Endothelial cell (in vitro differentiated cells): Measurements from ENCODE around the gene HINT2. TPM values are rescaled to one million over a fixed set of nuclear protein-coding genes. Genes with fewer than 3 reads are reported as not detected.
A peak's percentile ranks its signal among the peaks of the same experiment; 100 is the strongest.

Source experiments
- DNase-seq: peaks from one replicate; pipeline ENCODE4 v3.0.0; 2021; ENCODE audit warnings: low spot score
- H3K27ac Mint-ChIP-seq: one replicate; pipeline ENCODE4 v1.8.0; 2021; ENCODE audit warnings: mixed read lengths, inconsistent platforms; ENCODE audit not compliant: unreplicated experiment
- H3K27me3 Mint-ChIP-seq: one replicate; pipeline ENCODE4 v1.8.0; 2021; ENCODE audit warnings: mild to moderate bottlenecking, moderate library complexity, mixed read lengths, inconsistent platforms; ENCODE audit not compliant: unreplicated experiment
- H3K36me3 Mint-ChIP-seq: one replicate; pipeline ENCODE4 v1.8.0; 2021; ENCODE audit warnings: mild to moderate bottlenecking, low read depth, mixed read lengths, inconsistent platforms; ENCODE audit not compliant: unreplicated experiment
- H3K4me1 Mint-ChIP-seq: one replicate; pipeline ENCODE4 v1.8.0; 2021; ENCODE audit warnings: mild to moderate bottlenecking, mixed read lengths, inconsistent platforms; ENCODE audit not compliant: unreplicated experiment
- H3K4me3 Mint-ChIP-seq: one replicate; pipeline ENCODE4 v1.8.0; 2021; ENCODE audit warnings: mild to moderate bottlenecking, mixed read lengths, inconsistent platforms; ENCODE audit not compliant: unreplicated experiment
- H3K9me3 Mint-ChIP-seq: one replicate; pipeline ENCODE4 v1.8.0; 2021; ENCODE audit warnings: mixed read lengths, inconsistent platforms; ENCODE audit not compliant: unreplicated experiment
- total RNA-seq: library from RNA; stranded (reverse); fragmentation: NEBNext Ultra II Directional; extraction: Animal tissue kit (Norgen Biotek cat#: 25700); gene quantifications from one replicate; pipeline ENCODE4 v1.2.1, GENCODE V29; 2021; ENCODE audit not compliant: unreplicated experiment
- TF ChIP-seq, protein P1 (sequence below): fragments of 200-600 bp; sonication (generic); IDR thresholded peaks from one replicate; pipeline ENCODE4 v1.5.0; 2021; ENCODE audit warnings: antibody characterized with exemption; ENCODE audit not compliant: unreplicated experiment

The HINT2 gene
- total RNA-seq, 1 donor from 2014 or later = 43.3 TPM

DNA sequence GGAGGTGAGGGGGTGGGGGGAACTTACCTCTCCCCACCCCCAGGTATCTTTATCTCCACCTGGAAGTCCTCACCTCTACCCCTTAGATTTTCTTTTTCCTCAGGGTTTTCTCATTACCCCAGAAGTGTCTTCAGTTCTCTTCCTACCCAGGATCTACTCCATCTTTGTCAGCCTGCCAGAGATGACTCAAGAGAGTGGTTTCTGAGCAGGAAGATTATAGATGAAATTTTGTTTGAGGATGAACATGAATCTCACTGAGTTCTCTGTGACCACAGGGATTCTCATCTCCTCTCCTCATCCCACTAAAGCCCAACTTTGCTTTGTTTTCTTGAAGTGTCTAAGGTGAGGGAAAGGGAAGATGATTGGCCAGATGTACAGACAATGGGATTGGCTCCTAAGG is 5.2 kb upstream of the HINT2 start:
- Mint-ChIP-seq H3K4me1 (peaks cover 21% of the 10 kb centered on the region), H3K27me3 (peaks cover 7% of the 10 kb centered on the region), H3K9me3 (no peaks in the 10 kb centered on the region), H3K4me3 (no peak overlapping the region), H3K27ac (no peak overlapping the region), H3K36me3 (no peaks in the 10 kb centered on the region)
- TF ChIP-seq, protein P1, sequence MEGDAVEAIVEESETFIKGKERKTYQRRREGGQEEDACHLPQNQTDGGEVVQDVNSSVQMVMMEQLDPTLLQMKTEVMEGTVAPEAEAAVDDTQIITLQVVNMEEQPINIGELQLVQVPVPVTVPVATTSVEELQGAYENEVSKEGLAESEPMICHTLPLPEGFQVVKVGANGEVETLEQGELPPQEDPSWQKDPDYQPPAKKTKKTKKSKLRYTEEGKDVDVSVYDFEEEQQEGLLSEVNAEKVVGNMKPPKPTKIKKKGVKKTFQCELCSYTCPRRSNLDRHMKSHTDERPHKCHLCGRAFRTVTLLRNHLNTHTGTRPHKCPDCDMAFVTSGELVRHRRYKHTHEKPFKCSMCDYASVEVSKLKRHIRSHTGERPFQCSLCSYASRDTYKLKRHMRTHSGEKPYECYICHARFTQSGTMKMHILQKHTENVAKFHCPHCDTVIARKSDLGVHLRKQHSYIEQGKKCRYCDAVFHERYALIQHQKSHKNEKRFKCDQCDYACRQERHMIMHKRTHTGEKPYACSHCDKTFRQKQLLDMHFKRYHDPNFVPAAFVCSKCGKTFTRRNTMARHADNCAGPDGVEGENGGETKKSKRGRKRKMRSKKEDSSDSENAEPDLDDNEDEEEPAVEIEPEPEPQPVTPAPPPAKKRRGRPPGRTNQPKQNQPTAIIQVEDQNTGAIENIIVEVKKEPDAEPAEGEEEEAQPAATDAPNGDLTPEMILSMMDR = no peak
- no peak for DNase-seq

DNA sequence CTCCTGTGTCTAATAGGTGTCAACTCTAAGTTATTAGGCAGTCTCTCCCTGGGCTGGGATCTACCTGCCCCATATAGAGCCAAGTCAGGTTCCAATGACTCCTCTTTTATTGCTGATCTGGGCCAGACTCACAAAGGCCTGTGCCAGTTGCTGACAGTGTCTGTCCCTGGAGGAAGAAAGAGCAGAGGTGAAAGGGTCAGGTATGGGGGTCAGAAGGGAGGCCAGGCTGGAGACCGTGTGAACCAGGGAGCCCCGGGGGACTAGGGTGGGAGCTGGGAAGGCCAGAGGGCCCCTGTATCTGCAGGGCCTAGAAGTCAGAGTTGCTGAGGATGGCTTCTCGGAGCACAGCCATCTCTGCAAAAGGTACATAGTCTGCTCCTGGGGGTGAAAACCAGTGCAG is 3.5 kb upstream of the HINT2 start:
- DNase-seq = no peak
- TF ChIP-seq, protein P1 = no peak
- Mint-ChIP-seq H3K4me3 (no peak overlapping the region), H3K27me3 (peaks cover 11% of the 10 kb centered on the region), H3K4me1 (peaks cover 31% of the 10 kb centered on the region), H3K27ac (no peak overlapping the region), H3K9me3 (no peaks in the 10 kb centered on the region), H3K36me3 (no peaks in the 10 kb centered on the region)

DNA sequence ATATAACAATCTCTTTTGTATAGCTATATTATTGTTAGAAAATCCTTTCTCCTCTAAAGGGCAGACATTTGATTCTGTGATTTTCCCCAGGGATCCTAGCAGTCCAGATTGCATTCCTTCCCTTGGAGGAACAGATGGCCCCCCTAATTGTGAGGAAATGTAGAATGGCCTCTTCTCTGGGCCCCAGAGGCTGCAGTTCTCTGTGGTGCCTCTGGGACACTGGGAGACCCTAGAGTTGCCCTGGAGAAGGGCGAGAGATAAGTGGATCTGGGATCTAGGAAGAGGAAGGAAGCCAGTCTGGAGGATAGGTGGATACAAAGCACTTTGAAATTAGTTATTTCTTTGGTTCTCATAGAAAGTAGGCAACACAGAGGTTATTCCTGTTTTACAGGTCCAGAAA is 1.9 kb upstream of the HINT2 start:
- TF ChIP-seq, protein P1 = no peak
- H3K9me3 Mint-ChIP-seq = no peaks in the 10 kb centered on the region
- no peak overlapping the region for H3K4me3 Mint-ChIP-seq
- H3K36me3 Mint-ChIP-seq = no peaks in the 10 kb centered on the region
- H3K4me1 Mint-ChIP-seq = peaks cover 45% of the 10 kb centered on the region
- peaks cover 11% of the 10 kb centered on the region for H3K27me3 Mint-ChIP-seq
- no peak overlapping the region for H3K27ac Mint-ChIP-seq
- DNase-seq = peak; percentile 14

DNA sequence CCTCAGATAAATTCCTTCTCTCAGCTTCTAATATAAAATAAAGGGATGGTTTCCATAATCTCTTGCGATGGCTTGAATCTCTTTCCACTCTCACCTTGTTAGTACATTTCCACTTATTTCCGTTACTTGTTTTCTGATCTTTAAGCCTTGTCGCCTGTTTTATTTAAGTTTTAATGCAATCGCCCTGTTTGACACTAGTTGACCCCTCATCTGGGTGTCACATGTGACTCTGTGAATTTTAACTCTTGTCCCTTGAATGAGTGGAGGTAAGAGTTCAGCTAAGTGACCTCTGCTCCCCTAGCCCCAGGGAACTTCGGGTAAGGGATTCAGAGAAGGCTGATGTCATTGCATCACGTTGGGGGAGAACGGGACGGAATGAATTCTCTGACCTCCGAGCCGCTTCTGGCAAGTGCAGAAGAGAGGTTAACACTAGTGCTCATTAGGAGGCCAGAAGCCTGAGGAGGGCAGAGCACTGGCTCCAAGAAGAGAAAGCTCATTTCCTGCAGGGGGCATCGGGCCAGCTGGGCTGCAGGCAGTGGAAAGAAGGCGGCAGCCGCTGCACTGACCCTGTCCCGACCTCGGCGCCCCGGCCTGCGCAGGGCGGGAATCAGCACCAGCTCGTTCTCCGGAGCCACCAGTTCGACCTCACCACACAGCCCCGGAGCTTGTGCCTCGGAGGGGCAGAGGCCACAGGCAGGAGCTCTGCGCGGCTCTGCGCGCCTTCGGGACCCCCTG is 569 bp downstream of the HINT2 start:
- Mint-ChIP-seq H3K4me1 (peaks cover 45% of the 10 kb centered on the region), H3K4me3 (peak overlapping the region; percentile 85), H3K9me3 (no peaks in the 10 kb centered on the region), H3K36me3 (no peaks in the 10 kb centered on the region), H3K27ac (peak overlapping the region; percentile 21), H3K27me3 (peaks cover 12% of the 10 kb centered on the region)
- DNase-seq = peak; percentile 76
- TF ChIP-seq, protein P1 = no peak

DNA sequence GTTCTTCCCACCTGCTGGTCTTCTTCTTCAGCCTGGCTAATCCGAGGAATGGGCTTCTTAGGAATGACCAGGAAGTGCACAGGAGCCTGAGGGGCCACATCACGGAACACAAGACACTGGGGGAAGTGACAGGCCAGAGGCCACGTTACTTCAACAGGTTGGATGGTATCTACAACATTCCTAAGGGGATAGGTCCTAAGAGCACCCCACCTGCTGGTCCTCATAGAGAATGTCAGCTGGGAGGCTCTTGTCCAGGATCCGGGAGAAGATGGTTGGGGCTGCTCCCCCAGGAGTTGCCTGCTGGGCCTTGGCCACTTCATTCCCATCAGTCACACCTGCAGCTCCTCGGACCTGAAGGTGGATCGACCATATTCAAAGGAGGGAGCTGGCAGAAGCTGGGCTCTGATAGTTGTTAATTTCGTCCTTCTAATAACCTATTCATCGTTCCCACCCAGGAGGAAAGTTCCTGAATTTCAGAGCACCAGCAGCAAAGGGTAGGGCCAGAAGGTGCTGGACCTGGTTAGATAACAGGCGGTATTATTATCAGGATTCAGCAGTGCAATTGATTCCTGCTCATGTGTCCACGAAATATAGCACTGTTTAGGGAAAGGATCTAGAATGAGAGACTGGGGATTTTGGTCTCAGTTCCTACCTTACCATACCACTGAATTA is 1.3 kb downstream of the HINT2 start:
- Mint-ChIP-seq H3K9me3 (no peaks in the 10 kb centered on the region), H3K4me3 (peak overlapping the region; percentile 65), H3K27ac (no peak overlapping the region), H3K27me3 (peaks cover 12% of the 10 kb centered on the region), H3K4me1 (peaks cover 45% of the 10 kb centered on the region), H3K36me3 (peaks cover 4% of the 10 kb centered on the region)
- no peak for DNase-seq
- TF ChIP-seq, protein P1 = peak; percentile 45
